OCI-LY1 (cell line): Measurements from ENCODE around the gene HFE.

ENCODE experiments used
- H2AFZ ChIP-seq: fragments of 200-600 bp; sonication (generic), shearing (Covaris generic); 2 replicates; pipeline ENCODE4 v1.6.0; 2014; ENCODE audit warnings: antibody characterized with exemption, mild to moderate bottlenecking, low read length
- H3F3A ChIP-seq: fragments of 200-600 bp; sonication (generic), shearing (Covaris generic); 2 replicates; pipeline ENCODE4 v1.6.0; 2014; ENCODE audit warnings: mild to moderate bottlenecking, antibody characterized with exemption, low read length, moderate library complexity; ENCODE audit not compliant: insufficient read depth
- H3K27ac ChIP-seq: fragments of 200-600 bp; sonication (generic); 2 replicates; pipeline ENCODE4 v1.5.1; 2014; ENCODE audit warnings: low read length, mixed run types, mild to moderate bottlenecking, low read depth; ENCODE audit not compliant: poor library complexity, severe bottlenecking
- H3K27me3 ChIP-seq: fragments of 200-600 bp; sonication (generic); 2 replicates; pipeline ENCODE4 v1.6.0; 2014; ENCODE audit warnings: antibody characterized with exemption, mild to moderate bottlenecking, low read length, moderate library complexity; ENCODE audit not compliant: insufficient read depth
- H3K36me3 ChIP-seq: fragments of 200-600 bp; sonication (generic); 2 replicates; pipeline ENCODE4 v1.6.1; 2014; ENCODE audit warnings: mild to moderate bottlenecking, antibody characterized with exemption, low read length, moderate library complexity, mixed read lengths; ENCODE audit not compliant: insufficient read depth
- H3K4me1 ChIP-seq: fragments of 200-600 bp; sonication (generic); 2 replicates; pipeline ENCODE4 v1.5.1; 2014; ENCODE audit warnings: mild to moderate bottlenecking, low read length, moderate library complexity; ENCODE audit not compliant: insufficient read depth, severe bottlenecking
- H3K4me2 ChIP-seq: fragments of 200-600 bp; sonication (generic), shearing (Covaris generic); 2 replicates; pipeline ENCODE4 v1.6.1; 2014; ENCODE audit warnings: low read length
- H3K4me3 ChIP-seq: fragments of 200-600 bp; sonication (generic); 2 replicates; pipeline ENCODE4 v1.5.1; 2014; ENCODE audit warnings: low read length, low read depth, mild to moderate bottlenecking, mixed read lengths; ENCODE audit not compliant: poor library complexity, severe bottlenecking
- H3K79me2 ChIP-seq: fragments of 200-600 bp; shearing (Covaris generic); 2 replicates; pipeline ENCODE4 v1.6.1; 2016; ENCODE audit warnings: mixed run types, low read length, mixed read lengths; ENCODE audit not compliant: insufficient read depth
- H3K9ac ChIP-seq: fragments of 200-600 bp; sonication (generic), shearing (Covaris generic); 2 replicates; pipeline ENCODE4 v1.6.1; 2014; ENCODE audit warnings: mild to moderate bottlenecking, low read length, mixed read lengths
- H3K9me2 ChIP-seq: fragments of 200-600 bp; sonication (generic), shearing (Covaris generic); 2 replicates; pipeline ENCODE4 v1.6.1; 2014; ENCODE audit warnings: low read depth, mild to moderate bottlenecking, low read length, mixed read lengths
- H3K9me3 ChIP-seq: fragments of 200-600 bp; shearing (Covaris generic); 2 replicates; pipeline ENCODE4 v1.6.1; 2014; ENCODE audit warnings: low read length, mixed read lengths
- H4K20me1 ChIP-seq: fragments of 200-600 bp; sonication (generic), shearing (Covaris generic); 2 replicates; pipeline ENCODE4 v1.6.0; 2016; ENCODE audit warnings: mild to moderate bottlenecking, low read length; ENCODE audit not compliant: insufficient read depth
- CTCF ChIP-seq: fragments of 200-600 bp; sonication (generic), shearing (Covaris generic); IDR thresholded peaks from 2 replicates; pipeline ENCODE4 v1.5.1; 2017; ENCODE audit warnings: mild to moderate bottlenecking, antibody characterized with exemption, low read length, moderate library complexity, mixed read lengths
- EZH2 ChIP-seq: fragments of 200-600 bp; sonication (generic), shearing (Covaris generic); IDR thresholded peaks from 2 replicates; pipeline ENCODE4 v1.8.0; 2017; ENCODE audit warnings: borderline replicate concordance, mixed run types, mild to moderate bottlenecking, antibody characterized with exemption, low read length, moderate library complexity, mixed read lengths

HFE gene

GRCh38 chr6:26092443-26092842 lies 5.2 kb downstream of the HFE start:
- no peaks in the 10 kb centered on the region for H3K79me2 ChIP-seq
- H4K20me1 ChIP-seq, result no peaks in the 10 kb centered on the region
- no peak for TF ChIP-seq EZH2
- H3K4me2 ChIP-seq, result no peak overlapping the region; the same call in 1 of the 2 replicates
- no peaks in the 10 kb centered on the region for H3K27me3 ChIP-seq
- no peak overlapping the region for H3K4me3 ChIP-seq
- no peaks in the 10 kb centered on the region for H3K9me2 ChIP-seq
- peaks cover 22% of the 10 kb centered on the region for H3K4me1 ChIP-seq
- H3K9me3 ChIP-seq, result no peaks in the 10 kb centered on the region
- no peaks in the 10 kb centered on the region for H3F3A ChIP-seq
- H3K36me3 ChIP-seq, result no peaks in the 10 kb centered on the region
- no peak overlapping the region for H3K9ac ChIP-seq
- H2AFZ ChIP-seq, result no peak overlapping the region
- H3K27ac ChIP-seq, result no peak overlapping the region

- Histone ChIP-seq H4K20me1 (no peaks in the 10 kb centered on the region), H3K9me2 (no peaks in the 10 kb centered on the region), H3K4me1 (peaks cover 8% of the 10 kb centered on the region), H3K4me3 (no peak overlapping the region), H3F3A (no peaks in the 10 kb centered on the region), H3K4me2 (no peak overlapping the region), H3K27ac (no peak overlapping the region), H3K36me3 (no peaks in the 10 kb centered on the region), H3K9ac (no peak overlapping the region), H3K27me3 (no peaks in the 10 kb centered on the region), H3K9me3 (no peaks in the 10 kb centered on the region), H2AFZ (no peak overlapping the region), H3K79me2 (no peaks in the 10 kb centered on the region)
- TF ChIP-seq CTCF (no peak), EZH2 (no peak)
Measured at GRCh38 chr6:26094036-26094435, 6.8 kb downstream of the HFE start.

- H3K4me3 ChIP-seq, result no peak overlapping the region
- H3K27ac ChIP-seq, result no peak overlapping the region
- H3F3A ChIP-seq, result no peaks in the 10 kb centered on the region
- no peak overlapping the region for H2AFZ ChIP-seq
- no peaks in the 10 kb centered on the region for H3K27me3 ChIP-seq
- TF ChIP-seq CTCF (peak; percentile 80), EZH2 (no peak)
- no peak overlapping the region for H3K9ac ChIP-seq
- H4K20me1 ChIP-seq, result no peaks in the 10 kb centered on the region
- H3K36me3 ChIP-seq, result no peaks in the 10 kb centered on the region
- peaks cover 4% of the 10 kb centered on the region for H3K4me1 ChIP-seq
- no peaks in the 10 kb centered on the region for H3K9me2 ChIP-seq
- no peaks in the 10 kb centered on the region for H3K79me2 ChIP-seq
- H3K4me2 ChIP-seq, result no peak overlapping the region
- no peaks in the 10 kb centered on the region for H3K9me3 ChIP-seq
Measured at GRCh38 chr6:26097268-26097875, 10.1 kb downstream of the HFE start.

- peaks cover 23% of the 10 kb centered on the region for H3K4me1 ChIP-seq
- H3K27me3 ChIP-seq, result no peaks in the 10 kb centered on the region
- peak overlapping the region; percentile 64 for H3K4me2 ChIP-seq
- H3K36me3 ChIP-seq, result no peaks in the 10 kb centered on the region
- peak overlapping the region; percentile 60 for H3K9ac ChIP-seq
- H4K20me1 ChIP-seq, result no peaks in the 10 kb centered on the region
- no peaks in the 10 kb centered on the region for H3K79me2 ChIP-seq
- peak overlapping the region; percentile 96 for H3K27ac ChIP-seq
- no peak for TF ChIP-seq EZH2
- 0 out of 2 replicates have a peak, but pooled peaks cover 6% of the 10 kb centered on the region for H3K9me3 ChIP-seq
- 0 out of 2 replicates have a peak, but pooled peaks cover 3% of the 10 kb centered on the region for H3F3A ChIP-seq
- peak overlapping the region; percentile 61 for H3K4me3 ChIP-seq
- H3K9me2 ChIP-seq, result no peaks in the 10 kb centered on the region
- no peak overlapping the region for H2AFZ ChIP-seq
Measured at GRCh38 chr6:26103141-26103769, 16.0 kb downstream of the HFE start.
